CD4-positive, CD25-positive, alpha-beta regulatory T cell (primary cell): ENCODE results near the gene SPIN2A. TPM values are rescaled to one million over a fixed set of nuclear protein-coding genes. Genes with fewer than 3 reads are reported as not detected.
"Not testable (repeated sequence)": the region's sequence is repeated elsewhere in the genome, so short reads cannot be mapped to it uniquely, and the experiment has no call there.

ENCODE experiments used
- ATAC-seq, 2 donors: fragments of 150-1000 bp; cut with Tn5 transposase; one replicate each; pipeline ENCODE4 v1.10.0; 2021; ENCODE audit warnings: low read depth in 2 of 2, moderate number of reproducible peaks in 2 of 2, moderate library complexity in 1 of 2
- DNase-seq, 3 donors: peaks; one replicate each; pipeline versions ENCODE4 v3.0.0 to v3.0.0-alpha.2; 2012 to 2022; ENCODE audit warnings: mixed read lengths in 1 of 3
- H3K27ac ChIP-seq: one replicate; pipeline ENCODE4 v1.7.0; 2013; ENCODE audit warnings: mild to moderate bottlenecking, low read length; ENCODE audit not compliant: insufficient read depth, poor library complexity, severe bottlenecking
- H3K27me3 ChIP-seq: one replicate; pipeline ENCODE4 v1.7.0; 2013; ENCODE audit warnings: low read length; ENCODE audit not compliant: control insufficient read depth, insufficient read depth
- H3K36me3 ChIP-seq: one replicate; pipeline ENCODE4 v1.7.0; 2013; ENCODE audit warnings: mild to moderate bottlenecking, low read length, moderate library complexity; ENCODE audit not compliant: control insufficient read depth, insufficient read depth
- H3K4me1 ChIP-seq: 2 replicates; pipeline ENCODE4 v1.7.0; 2013; ENCODE audit warnings: mild to moderate bottlenecking, low read length; ENCODE audit not compliant: insufficient read depth, control insufficient read depth, poor library complexity, severe bottlenecking
- H3K4me3 ChIP-seq: one replicate; pipeline ENCODE4 v1.7.0; 2013; ENCODE audit warnings: low read depth, mild to moderate bottlenecking, low read length, moderate library complexity
- H3K9me3 ChIP-seq, 2 experiments: 1 replicate in 1 of 2; 2 replicates in 1 of 2; pipeline ENCODE4 v1.7.0; 2013; ENCODE audit warnings: low read length in 2 of 2, mild to moderate bottlenecking in 1 of 2, moderate library complexity in 1 of 2; ENCODE audit not compliant: control insufficient read depth in 2 of 2
- H3K27ac Mint-ChIP-seq, 3 donors: one replicate each; pipeline ENCODE4 v1.8.0; 2020 to 2022; ENCODE audit warnings: mild to moderate bottlenecking in 3 of 3, mixed read lengths in 3 of 3, moderate library complexity in 2 of 3
- H3K27me3 Mint-ChIP-seq: one replicate; pipeline ENCODE4 v1.8.0; 2022; ENCODE audit warnings: mild to moderate bottlenecking, mixed read lengths
- H3K36me3 Mint-ChIP-seq: one replicate; pipeline ENCODE4 v1.8.0; 2020; ENCODE audit warnings: mixed read lengths
- H3K4me1 Mint-ChIP-seq, 4 donors: one replicate each; pipeline ENCODE4 v1.8.0; 2020 to 2022; ENCODE audit warnings: mixed read lengths in 4 of 4, mild to moderate bottlenecking in 1 of 4
- H3K4me3 Mint-ChIP-seq, 4 donors: one replicate each; pipeline ENCODE4 v1.8.0; 2020 to 2022; ENCODE audit warnings: mild to moderate bottlenecking in 4 of 4, mixed read lengths in 4 of 4, moderate library complexity in 3 of 4
- H3K9me3 Mint-ChIP-seq, 7 donors: one replicate each; pipeline ENCODE4 v1.8.0; 2020 to 2022; ENCODE audit warnings: mixed read lengths in 7 of 7, mild to moderate bottlenecking in 3 of 7, moderate library complexity in 2 of 7
- polyA plus RNA-seq, 4 donors: library from polyadenylated mRNA; unstranded; fragments of 300-500 nt; fragmentation: Illumina TruSeq; gene quantifications; one replicate each; pipeline ENCODE4 v1.2.3, GENCODE V29; 2021
- total RNA-seq: library from RNA; stranded (reverse); gene quantifications from one replicate; pipeline ENCODE4 v1.2.3, GENCODE V29; 2022

The SPIN2A gene
- total and polyA plus RNA-seq, 5 donors from 2014 or later: 0.10 to 0.81 (median 0.29) TPM; not detected in 1

GRCh38 chrX:57102918-57103317 lies 34.3 kb downstream of the SPIN2A start:
- not testable (repeated sequence) for H3K36me3 ChIP-seq, H3K27ac Mint-ChIP-seq, H3K4me1 ChIP-seq, DNase-seq, ATAC-seq, H3K27me3 Mint-ChIP-seq, H3K4me3 Mint-ChIP-seq, H3K9me3 ChIP-seq, H3K27me3 ChIP-seq, H3K4me3 ChIP-seq, H3K27ac ChIP-seq, H3K4me1 Mint-ChIP-seq
- Mint-ChIP-seq H3K36me3 (peaks cover 22% of the 10 kb centered on the region), H3K9me3 (peaks cover 0 to 15% (median 0%) of the 10 kb centered on the region in 7 donors)

Other genes starting within 250 kb of the SPIN2A start
- gene SPIN3, start 141.9 kb downstream of the SPIN2A start, total RNA-seq: 6.9 TPM
- 1 to 10 TPM; 4.4 to 5.9 (median 5.7) TPM for gene SPIN3, start 141.9 kb downstream of the SPIN2A start, polyA plus RNA-seq
- 11.3 TPM for gene SPIN2B, start 15.8 kb downstream of the SPIN2A start, total RNA-seq
- 10 to 100 TPM; 16.1 to 25.2 (median 20.7) TPM for gene SPIN2B, start 15.8 kb downstream of the SPIN2A start, polyA plus RNA-seq
- gene FAAH2, start 149.3 kb upstream of the SPIN2A start, total RNA-seq: 15.5 TPM
- gene FAAH2, start 149.3 kb upstream of the SPIN2A start, polyA plus RNA-seq: 10 to 100 TPM; 10.8 to 21.6 (median 13.7) TPM